A673 (cell line): ENCODE measurements around the gene SBSN. TPM values are rescaled to one million over a fixed set of nuclear protein-coding genes. Genes with fewer than 3 reads are reported as not detected.

Experiments used
- BruUV-seq: library from RNA; stranded (reverse); fragments of 400-500 nt; replicated peaks from 2 replicates; lab custom pipeline; 2021; lab: Mats Ljungman, UMichigan
- CTCF ChIA-PET: fragments of 300-600 bp; sonication (Branson Sonifier 250); formaldehyde crosslinking; loops from one replicate; lab custom pipeline; 2022; ENCODE audit warnings: antibody characterized with exemption; lab: Charles Lee
- POLR2A ChIA-PET: fragments of 300-600 bp; sonication (Branson Sonifier 250); formaldehyde crosslinking; loops from one replicate; lab custom pipeline; 2022; ENCODE audit warnings: antibody characterized with exemption; ENCODE audit not compliant: low non-redundant PET; lab: Charles Lee
- DNase-seq: peaks from one replicate; pipeline ENCODE4 v3.0.0-alpha.2; 2015; ENCODE audit warnings: low spot score
- H3K27ac ChIP-seq: fragments of 200-600 bp; sonication (generic); 2 replicates; pipeline ENCODE4 v1.5.1; 2016; ENCODE audit warnings: mixed run types, low read depth, mild to moderate bottlenecking, mixed read lengths, antibody characterized with exemption, low read length; ENCODE audit not compliant: poor library complexity, severe bottlenecking
- H3K27me3 ChIP-seq: fragments of 200-600 bp; sonication (generic); replicated peaks from 2 replicates; pipeline ENCODE4 v1.6.1; 2017; ENCODE audit warnings: mixed run types, low read depth, mild to moderate bottlenecking, mixed read lengths, antibody characterized with exemption, low read length; ENCODE audit not compliant: insufficient read depth, poor library complexity
- H3K36me3 ChIP-seq: fragments of 200-600 bp; sonication (generic); 2 replicates; pipeline ENCODE4 v1.6.1; 2016; ENCODE audit warnings: mixed run types, mild to moderate bottlenecking, mixed read lengths, antibody characterized with exemption, low read length; ENCODE audit not compliant: insufficient read depth, poor library complexity, severe bottlenecking
- H3K4me1 ChIP-seq: fragments of 200-600 bp; sonication (generic); 2 replicates; pipeline ENCODE4 v1.6.1; 2017; ENCODE audit warnings: mixed run types, mild to moderate bottlenecking, mixed read lengths, antibody characterized with exemption, low read length; ENCODE audit not compliant: insufficient read depth, poor library complexity, severe bottlenecking
- H3K4me3 ChIP-seq: fragments of 200-600 bp; sonication (generic); 2 replicates; pipeline ENCODE4 v1.5.1; 2016; ENCODE audit warnings: low read depth, mixed run types, mild to moderate bottlenecking, mixed read lengths, low read length; ENCODE audit not compliant: poor library complexity, severe bottlenecking
- H3K9me3 ChIP-seq: fragments of 200-600 bp; sonication (generic); 2 replicates; pipeline ENCODE4 v1.6.1; 2016; ENCODE audit warnings: mixed run types, low read depth, mild to moderate bottlenecking, mixed read lengths, antibody characterized with exemption, low read length; ENCODE audit not compliant: poor library complexity, severe bottlenecking
- EZH2 ChIP-seq: fragments of 200-600 bp; sonication (generic); IDR thresholded peaks from 2 replicates; pipeline ENCODE4 v1.6.1; 2017; ENCODE audit warnings: borderline replicate concordance, low read depth, mild to moderate bottlenecking, mixed read lengths, antibody characterized with exemption, low read length; ENCODE audit not compliant: poor library complexity, severe bottlenecking
- intact Hi-C: fragments of 100-400 bp; cut with micrococcal nuclease; formaldehyde crosslinking; loops from one replicate; pipeline ENCODE4 v1.10.0; 2022; ENCODE audit not compliant: unreplicated experiment
- total RNA-seq: library from RNA; stranded (reverse); gene quantifications from 2 replicates; pipeline ENCODE4 v1.2.3, GENCODE V29; 2021
- TF ChIP-seq, protein P1 (sequence below): fragments of 300-800, 200-600 bp; sonication (generic); conservative IDR thresholded peaks from 2 replicates; pipeline ENCODE4 v1.5.1; 2017; ENCODE audit warnings: low read depth, mild to moderate bottlenecking, antibody characterized with exemption, low read length, moderate library complexity, mixed read lengths

Gene SBSN
- total RNA-seq, 1 experiment from 2014 or later = not detected

- no peak for DNase-seq
- POLR2A ChIA-PET = no interaction called here
- CTCF ChIA-PET = no interaction called here
- no peaks in the 10 kb centered on the region for H3K4me1 ChIP-seq
- no TSS peak for BruUV-seq
- peaks cover 22% of the 10 kb centered on the region for H3K27me3 ChIP-seq
- intact Hi-C loops = no loop called here
- TF ChIP-seq, protein P1, sequence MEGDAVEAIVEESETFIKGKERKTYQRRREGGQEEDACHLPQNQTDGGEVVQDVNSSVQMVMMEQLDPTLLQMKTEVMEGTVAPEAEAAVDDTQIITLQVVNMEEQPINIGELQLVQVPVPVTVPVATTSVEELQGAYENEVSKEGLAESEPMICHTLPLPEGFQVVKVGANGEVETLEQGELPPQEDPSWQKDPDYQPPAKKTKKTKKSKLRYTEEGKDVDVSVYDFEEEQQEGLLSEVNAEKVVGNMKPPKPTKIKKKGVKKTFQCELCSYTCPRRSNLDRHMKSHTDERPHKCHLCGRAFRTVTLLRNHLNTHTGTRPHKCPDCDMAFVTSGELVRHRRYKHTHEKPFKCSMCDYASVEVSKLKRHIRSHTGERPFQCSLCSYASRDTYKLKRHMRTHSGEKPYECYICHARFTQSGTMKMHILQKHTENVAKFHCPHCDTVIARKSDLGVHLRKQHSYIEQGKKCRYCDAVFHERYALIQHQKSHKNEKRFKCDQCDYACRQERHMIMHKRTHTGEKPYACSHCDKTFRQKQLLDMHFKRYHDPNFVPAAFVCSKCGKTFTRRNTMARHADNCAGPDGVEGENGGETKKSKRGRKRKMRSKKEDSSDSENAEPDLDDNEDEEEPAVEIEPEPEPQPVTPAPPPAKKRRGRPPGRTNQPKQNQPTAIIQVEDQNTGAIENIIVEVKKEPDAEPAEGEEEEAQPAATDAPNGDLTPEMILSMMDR = no peak
- no peak for TF ChIP-seq EZH2
- no peaks in the 10 kb centered on the region for H3K36me3 ChIP-seq
- H3K9me3 ChIP-seq = no peaks in the 10 kb centered on the region
- no peak overlapping the region for H3K27ac ChIP-seq
- H3K4me3 ChIP-seq = no peak overlapping the region
Observed at GRCh38 chr19:35561436-35561835, 33.3 kb upstream of the SBSN start.

GRCh38 chr19:35560677-35561076, 32.6 kb upstream of the SBSN start:
- CTCF ChIA-PET = no interaction called here
- TF ChIP-seq, protein P1 = no peak
- no peak for TF ChIP-seq EZH2
- POLR2A ChIA-PET = no interaction called here
- Histone ChIP-seq H3K36me3 (no peaks in the 10 kb centered on the region), H3K27ac (no peak overlapping the region), H3K9me3 (no peaks in the 10 kb centered on the region), H3K4me1 (no peaks in the 10 kb centered on the region), H3K27me3 (peaks cover 22% of the 10 kb centered on the region), H3K4me3 (no peak overlapping the region)
- intact Hi-C loops = no loop called here
- no peak for DNase-seq
- BruUV-seq = no TSS peak

DNA sequence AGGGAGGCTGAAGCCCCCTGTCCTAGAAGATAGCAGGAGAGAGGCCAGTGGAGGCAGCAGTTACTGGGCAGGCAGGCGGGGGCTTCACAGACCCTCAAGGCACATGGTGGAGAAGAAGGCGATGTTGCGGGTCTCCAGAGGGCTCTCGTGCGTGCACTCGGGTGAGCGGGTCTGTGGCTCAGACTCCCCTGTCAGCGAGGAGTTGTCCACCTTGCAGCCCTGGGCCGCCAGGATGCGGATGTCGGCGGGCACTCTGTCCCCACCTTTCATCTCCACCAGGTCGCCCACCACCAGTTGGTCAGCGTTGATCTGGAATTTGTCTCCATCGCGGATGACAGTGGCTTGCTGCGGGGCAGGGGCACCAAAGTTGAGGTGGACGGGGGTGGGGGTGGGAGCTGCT, 32.2 kb upstream of the SBSN start:
- no peak for DNase-seq
- ChIA-PET POLR2A (no interaction called here), CTCF (no interaction called here)
- H3K4me1 ChIP-seq = no peaks in the 10 kb centered on the region
- no peaks in the 10 kb centered on the region for H3K9me3 ChIP-seq
- H3K27me3 ChIP-seq = peaks cover 22% of the 10 kb centered on the region
- H3K27ac ChIP-seq = no peak overlapping the region
- intact Hi-C loops = no loop called here
- no peaks in the 10 kb centered on the region for H3K36me3 ChIP-seq
- H3K4me3 ChIP-seq = no peak overlapping the region
- no TSS peak for BruUV-seq
- no peak for TF ChIP-seq EZH2
- TF ChIP-seq, protein P1 = no peak
